Gastroesophageal sphincter (tissue), 4 donors: ENCODE measurements around the gene ATM. TPM values are rescaled to one million over a fixed set of nuclear protein-coding genes. Genes with fewer than 3 reads are reported as not detected.
"Not testable (repeated sequence)": the region's sequence is repeated elsewhere in the genome, so short reads cannot be mapped to it uniquely, and the experiment has no call there.

ENCODE experiments used
- ATAC-seq: fragments of 150-250 bp; one replicate; pipeline ENCODE4 v1.9.1; 2016; ENCODE audit warnings: mild to moderate bottlenecking, moderate library complexity
- H3K27ac ChIP-seq, 4 donors: fragments of 200-600 bp; sonication (generic) in 3 of 4; 1 replicate in 3 of 4; 2 replicates in 1 of 4; pipeline ENCODE4 v1.5.1; 2016 to 2019
- H3K27me3 ChIP-seq: fragments of 200-600 bp; sonication (generic); one replicate; pipeline ENCODE4 v1.5.1; 2019
- H3K36me3 ChIP-seq, 2 donors: fragments of 200-600 bp; sonication (generic); one replicate each; pipeline ENCODE4 v1.5.1; 2019; ENCODE audit warnings: control low read depth in 1 of 2
- H3K4me1 ChIP-seq, 3 donors: fragments of 200-600 bp; sonication (generic); 1 replicate in 2 of 3; 2 replicates in 1 of 3; pipeline ENCODE4 v1.5.1; 2016 to 2019; ENCODE audit warnings: control low read depth in 2 of 3
- H3K4me3 ChIP-seq, 2 donors: fragments of 200-600 bp; sonication (generic); one replicate each; pipeline ENCODE4 v1.5.1; 2019; ENCODE audit warnings: mild to moderate bottlenecking in 1 of 2, moderate library complexity in 1 of 2
- H3K9me3 ChIP-seq, 3 donors: fragments of 200-600 bp; sonication (generic); one replicate each; pipeline ENCODE4 v1.5.1; 2017 to 2019; ENCODE audit warnings: control low read depth in 2 of 3
- EP300 ChIP-seq: sonication (generic); formaldehyde crosslinking; IDR thresholded peaks from one replicate; pipeline ENCODE4 v1.6.1; 2017; ENCODE audit warnings: antibody characterized with exemption, mild to moderate bottlenecking
- POLR2A ChIP-seq, 2 donors: fragments of 450-650 bp; IDR thresholded peaks; one replicate each; pipeline ENCODE4 v1.6.1; 2017; ENCODE audit warnings: antibody characterized with exemption in 2 of 2, mild to moderate bottlenecking in 2 of 2, moderate library complexity in 1 of 2
- POLR2AphosphoS5 ChIP-seq: sonication (generic); formaldehyde crosslinking; IDR thresholded peaks from one replicate; pipeline ENCODE4 v1.6.1; 2017; ENCODE audit warnings: antibody characterized with exemption
- WGBS, 2 donors: methylation state at CpG; one replicate each; pipeline ENCODE4 v1.1.5; 2018; ENCODE audit warnings: low coverage in 1 of 2; 5-methylcytosine and 5-hydroxymethylcytosine counted together
- total RNA-seq, 4 donors: library from RNA; depleted of rRNA; stranded (reverse); fragments of >200 nt; gene quantifications; one replicate each; pipeline ENCODE4 v1.1.0, GENCODE V29; 2016
- TF ChIP-seq, protein P1 (sequence below), 4 experiments: fragments of 200-600 bp in 2 of 4; fragments of 450-650 bp in 2 of 4; sonication (generic) in 1 of 4; IDR thresholded peaks; one replicate each; pipeline ENCODE4 v1.5.1; 2017 to 2019; ENCODE audit warnings: antibody characterized with exemption in 4 of 4, mild to moderate bottlenecking in 2 of 4, moderate library complexity in 2 of 4

The ATM gene
- total RNA-seq, 4 donors from 2014 or later = 36.3 to 88.6 (median 50.2) TPM

- no peaks in the 10 kb centered on the region for H3K4me1 ChIP-seq
- 74 to 79% methylated on average over 5 of the region's 5 CpGs for WGBS, 2 donors
- no peak for TF ChIP-seq POLR2AphosphoS5
- TF ChIP-seq POLR2A (IDR thresholded peaks at IDR 0.05) = no peak
- no peak for TF ChIP-seq EP300
- TF ChIP-seq, protein P1, sequence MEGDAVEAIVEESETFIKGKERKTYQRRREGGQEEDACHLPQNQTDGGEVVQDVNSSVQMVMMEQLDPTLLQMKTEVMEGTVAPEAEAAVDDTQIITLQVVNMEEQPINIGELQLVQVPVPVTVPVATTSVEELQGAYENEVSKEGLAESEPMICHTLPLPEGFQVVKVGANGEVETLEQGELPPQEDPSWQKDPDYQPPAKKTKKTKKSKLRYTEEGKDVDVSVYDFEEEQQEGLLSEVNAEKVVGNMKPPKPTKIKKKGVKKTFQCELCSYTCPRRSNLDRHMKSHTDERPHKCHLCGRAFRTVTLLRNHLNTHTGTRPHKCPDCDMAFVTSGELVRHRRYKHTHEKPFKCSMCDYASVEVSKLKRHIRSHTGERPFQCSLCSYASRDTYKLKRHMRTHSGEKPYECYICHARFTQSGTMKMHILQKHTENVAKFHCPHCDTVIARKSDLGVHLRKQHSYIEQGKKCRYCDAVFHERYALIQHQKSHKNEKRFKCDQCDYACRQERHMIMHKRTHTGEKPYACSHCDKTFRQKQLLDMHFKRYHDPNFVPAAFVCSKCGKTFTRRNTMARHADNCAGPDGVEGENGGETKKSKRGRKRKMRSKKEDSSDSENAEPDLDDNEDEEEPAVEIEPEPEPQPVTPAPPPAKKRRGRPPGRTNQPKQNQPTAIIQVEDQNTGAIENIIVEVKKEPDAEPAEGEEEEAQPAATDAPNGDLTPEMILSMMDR (IDR thresholded peaks at IDR 0.05) = no peak
- no peak overlapping the region for H3K27ac ChIP-seq
- ATAC-seq = no peak
- H3K4me3 ChIP-seq = no peak overlapping the region
- peaks cover 0 to 8% (median 0%) of the 10 kb centered on the region in 3 donors for H3K9me3 ChIP-seq
- H3K27me3 ChIP-seq = no peaks in the 10 kb centered on the region
- H3K36me3 ChIP-seq = peaks cover 0 to 44% of the 10 kb centered on the region in 2 donors
Observed at GRCh38 chr11:108369064-108369463, 146.2 kb downstream of the ATM start.

DNA sequence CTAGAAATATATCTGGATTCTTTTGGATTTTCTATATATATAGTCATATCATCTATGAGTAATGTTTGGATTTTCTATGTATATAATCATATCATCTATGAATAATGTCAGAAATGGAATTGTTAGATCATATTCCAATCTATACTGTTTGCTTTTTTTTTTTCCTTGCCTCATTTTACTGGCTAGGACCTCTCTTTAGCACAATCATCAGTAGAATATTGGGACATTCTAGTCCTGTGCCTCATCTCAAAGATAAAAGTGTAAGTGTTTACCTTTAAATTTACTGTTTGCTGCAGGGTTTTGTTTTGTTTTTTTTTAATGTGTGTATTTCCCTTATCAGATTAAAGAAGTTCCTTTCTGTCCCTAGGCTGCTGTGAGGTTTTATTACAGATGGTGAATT is 147.4 kb downstream of the ATM start:
- no peaks in the 10 kb centered on the region for H3K27me3 ChIP-seq
- peaks cover 0 to 33% of the 10 kb centered on the region in 2 donors for H3K36me3 ChIP-seq
- H3K4me3 ChIP-seq = no peak overlapping the region
- H3K9me3 ChIP-seq = peaks cover 0 to 9% (median 0%) of the 10 kb centered on the region in 3 donors
- no peak for ATAC-seq
- H3K4me1 ChIP-seq = no peaks in the 10 kb centered on the region
- no peak overlapping the region for H3K27ac ChIP-seq
- TF ChIP-seq POLR2A (IDR thresholded peaks at IDR 0.05) (no peak), POLR2AphosphoS5 (no peak), EP300 (no peak)
- TF ChIP-seq, protein P1 (IDR thresholded peaks at IDR 0.05) = no peak

GRCh38 chr11:108370990-108371389 is 148.1 kb downstream of the ATM start:
- Histone ChIP-seq H3K9me3 (peaks cover 0 to 9% (median 0%) of the 10 kb centered on the region in 3 donors), H3K4me3 (no peak overlapping the region), H3K27me3 (no peaks in the 10 kb centered on the region), H3K36me3 (peaks cover 0 to 26% of the 10 kb centered on the region in 2 donors), H3K27ac (no peak overlapping the region), H3K4me1 (no peaks in the 10 kb centered on the region)
- WGBS, 2 donors = 76 to 79% methylated on average over 5 of the region's 5 CpGs
- TF ChIP-seq, protein P1 (IDR thresholded peaks at IDR 0.05) = no peak
- TF ChIP-seq POLR2AphosphoS5 (no peak), EP300 (no peak), POLR2A (IDR thresholded peaks at IDR 0.05) (no peak)
- ATAC-seq = no peak

DNA sequence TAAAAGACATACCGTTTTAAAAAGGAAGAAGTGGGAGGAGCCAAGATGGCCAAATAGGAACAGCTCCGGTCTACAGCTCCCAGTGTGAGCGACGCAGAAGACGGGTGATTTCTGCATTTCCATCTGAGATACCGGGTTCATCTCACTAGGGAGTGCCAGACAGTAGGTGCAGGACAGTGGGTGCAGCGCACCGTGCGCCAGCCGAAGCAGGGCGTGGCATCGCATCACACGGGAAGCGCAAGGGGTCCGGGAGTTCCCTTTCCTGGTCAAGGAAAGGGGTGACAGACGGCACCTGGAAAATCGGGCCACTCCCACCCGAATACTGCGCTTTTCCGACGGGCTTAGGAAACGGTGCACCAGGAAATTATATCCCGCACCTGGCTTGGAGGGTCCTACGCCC is 150.6 kb downstream of the ATM start:
- not testable (repeated sequence) for H3K27ac ChIP-seq, ATAC-seq, H3K27me3 ChIP-seq, H3K4me3 ChIP-seq, H3K4me1 ChIP-seq, H3K9me3 ChIP-seq
- H3K36me3 ChIP-seq = peaks cover 0 to 12% of the 10 kb centered on the region in 2 donors
- 95 to 98% methylated on average over 10 to 16 of the region's 24 CpGs for WGBS, 2 donors

DNA sequence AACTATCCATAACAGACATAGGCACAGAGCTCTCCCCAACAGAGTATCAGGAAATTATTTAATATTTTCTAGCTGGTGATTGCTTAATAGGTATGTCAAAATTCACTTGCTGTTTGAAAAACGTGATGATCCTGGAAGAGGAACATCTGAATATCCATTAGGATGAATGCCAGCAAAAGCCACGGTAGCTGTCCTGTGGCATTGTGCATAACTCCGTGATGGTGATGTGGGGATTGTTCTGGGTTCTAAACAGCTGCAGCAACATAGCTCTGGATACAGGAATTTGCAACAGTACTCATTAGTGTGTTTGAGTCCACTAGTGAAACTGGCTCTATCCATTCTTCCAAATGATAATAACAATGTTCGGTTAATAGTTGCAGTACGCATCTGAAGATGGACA is 165.7 kb downstream of the ATM start:
- WGBS, 2 donors = 76 to 81% methylated on average over 4 to 5 of the region's 5 CpGs
- Histone ChIP-seq H3K27me3 (no peaks in the 10 kb centered on the region), H3K9me3 (no peaks in the 10 kb centered on the region), H3K4me3 (no peak overlapping the region), H3K27ac (no peak overlapping the region), H3K4me1 (no peaks in the 10 kb centered on the region), H3K36me3 (no peaks in the 10 kb centered on the region)
- ATAC-seq = no peak
- TF ChIP-seq POLR2AphosphoS5 = no peak
- TF ChIP-seq, protein P1 (IDR thresholded peaks at IDR 0.05) = no peak
- TF ChIP-seq EP300 = no peak
- no peak for TF ChIP-seq POLR2A (IDR thresholded peaks at IDR 0.05)
